Endothelial cell of umbilical vein (primary cell): ENCODE measurements around the gene EVI2A. TPM values are rescaled to one million over a fixed set of nuclear protein-coding genes. Genes with fewer than 3 reads are reported as not detected.

Experiments
- BruUV-seq: library from RNA; stranded (reverse); fragments of 400-500 nt; replicated peaks from 2 replicates; lab custom pipeline; 2021; lab: Mats Ljungman, UMichigan
- CTCF ChIA-PET: fragments of 300-600, 350-600 bp; sonication (Branson Sonifier 250); formaldehyde crosslinking; loops from one replicate; lab custom pipeline; 2021; ENCODE audit warnings: antibody characterized with exemption, inconsistent platforms; lab: Charles Lee
- POLR2A ChIA-PET: fragments of 300-600, 350-600 bp; sonication (Branson Sonifier 250); formaldehyde crosslinking; loops from one replicate; lab custom pipeline; 2021; ENCODE audit warnings: antibody characterized with exemption, inconsistent platforms; lab: Charles Lee
- DNase-seq: peaks from one replicate; pipeline ENCODE4 v3.0.0-alpha.2; 2011; ENCODE audit warnings: low read depth, low spot score
- FAIRE-seq: peaks from 2 replicates; lab custom pipeline; 2011; peaks lifted over from hg19 to GRCh38; lab: Jason Lieb, UNC
- H2AFZ ChIP-seq: 2 replicates; pipeline ENCODE4 v1.6.0; 2012; ENCODE audit warnings: low read depth, low read length, control low read depth, inconsistent platforms
- H3K27ac ChIP-seq: 2 replicates; pipeline ENCODE4 v1.5.1; 2011; ENCODE audit warnings: low read depth, mild to moderate bottlenecking, control low read depth, low read length, moderate library complexity; ENCODE audit not compliant: insufficient read depth
- H3K27me3 ChIP-seq, 2 experiments: 2 replicates each; pipeline versions ENCODE4 v1.6.0 to v1.6.1; 2011; ENCODE audit warnings: low read length in 2 of 2, mixed read lengths in 1 of 2; ENCODE audit not compliant: control insufficient read depth in 2 of 2, insufficient read depth in 2 of 2
- H3K36me3 ChIP-seq, 2 experiments: 2 replicates in 1 of 2; 3 replicates in 1 of 2; pipeline ENCODE4 v1.5.1; 2011; ENCODE audit warnings: low read length in 2 of 2, mild to moderate bottlenecking in 1 of 2, moderate library complexity in 1 of 2; ENCODE audit not compliant: control insufficient read depth in 2 of 2, insufficient read depth in 2 of 2; ENCODE audit errors: extremely low read depth in 1 of 2
- H3K4me1 ChIP-seq: 3 replicates; pipeline ENCODE4 v1.5.1; 2011; ENCODE audit warnings: mild to moderate bottlenecking, low read length; ENCODE audit not compliant: control insufficient read depth, insufficient read depth; ENCODE audit errors: extremely low read depth
- H3K4me2 ChIP-seq: 2 replicates; pipeline ENCODE4 v1.6.1; 2011; ENCODE audit warnings: low read length, control low read depth, mixed read lengths; ENCODE audit not compliant: insufficient read depth
- H3K4me3 ChIP-seq, 3 experiments: fragments of 200-600 bp in 1 of 3; sonication (generic), shearing (Covaris generic) in 1 of 3; replicated peaks in 1 of 3; 2 replicates each; pipeline ENCODE4 v1.5.1; 2011 to 2016; ENCODE audit warnings: control low read depth in 3 of 3, low read length in 3 of 3, mild to moderate bottlenecking in 2 of 3, inconsistent platforms in 1 of 3, low read depth in 1 of 3, moderate library complexity in 1 of 3; ENCODE audit not compliant: insufficient read depth in 1 of 3
- H3K79me2 ChIP-seq: 2 replicates; pipeline ENCODE4 v1.6.0; 2012; ENCODE audit warnings: low read length, inconsistent platforms; ENCODE audit not compliant: control insufficient read depth, insufficient read depth
- H3K9ac ChIP-seq: replicated peaks from 2 replicates; pipeline ENCODE3; 2011; ENCODE audit warnings: low read length, control low read depth; ENCODE audit not compliant: insufficient read depth; ENCODE audit errors: extremely low read depth
- H3K9me1 ChIP-seq: replicated peaks from 3 replicates; pipeline ENCODE4 v1.6.0; 2011; ENCODE audit warnings: mild to moderate bottlenecking, low read length; ENCODE audit not compliant: control insufficient read depth, insufficient read depth; ENCODE audit errors: extremely low read depth
- H3K9me3 ChIP-seq: replicated peaks from 2 replicates; pipeline ENCODE4 v1.5.1; 2012; ENCODE audit warnings: low read length, inconsistent platforms; ENCODE audit not compliant: control insufficient read depth, insufficient read depth
- H4K20me1 ChIP-seq: replicated peaks from 2 replicates; pipeline ENCODE3; 2011; ENCODE audit warnings: mild to moderate bottlenecking, low read length; ENCODE audit not compliant: control insufficient read depth, insufficient read depth; ENCODE audit errors: extremely low read depth
- CTCF ChIP-seq, 2 donors: IDR thresholded peaks; 1 replicate in 1 of 2; 2 replicates in 1 of 2; pipeline ENCODE4 v1.5.1; 2011; ENCODE audit warnings: low read length in 2 of 2, mild to moderate bottlenecking in 2 of 2, moderate library complexity in 2 of 2, control low read depth in 1 of 2, inconsistent platforms in 1 of 2, low read depth in 1 of 2; ENCODE audit not compliant: insufficient read depth in 1 of 2; ENCODE audit errors: extremely low read depth in 1 of 2
- EZH2 ChIP-seq: IDR thresholded peaks from 2 replicates; pipeline ENCODE4 v1.6.1; 2012; ENCODE audit warnings: borderline replicate concordance, low read depth, mild to moderate bottlenecking, moderate library complexity, low read length, inconsistent platforms; ENCODE audit not compliant: severe bottlenecking
- FOS ChIP-seq: IDR thresholded peaks from 2 replicates; pipeline ENCODE4 v1.6.1; 2011; ENCODE audit warnings: mild to moderate bottlenecking, low read length, moderate library complexity, borderline replicate concordance; ENCODE audit not compliant: insufficient read depth
- GATA2 ChIP-seq: IDR thresholded peaks from 2 replicates; pipeline ENCODE4 v1.7.0; 2011; ENCODE audit warnings: low read depth, mild to moderate bottlenecking, moderate library complexity, mixed read lengths, low read length; ENCODE audit not compliant: insufficient read length, insufficient read depth
- JUN ChIP-seq: IDR thresholded peaks from 2 replicates; pipeline ENCODE4 v1.6.1; 2011; ENCODE audit warnings: borderline replicate concordance, low read depth; ENCODE audit not compliant: insufficient read length, insufficient read depth
- MAX ChIP-seq: IDR thresholded peaks from 2 replicates; pipeline ENCODE4 v1.6.1; 2011; ENCODE audit not compliant: insufficient read depth, insufficient read length
- MYC ChIP-seq: IDR thresholded peaks from one replicate; pipeline ENCODE4 v1.6.1; 2011; ENCODE audit warnings: mild to moderate bottlenecking, low read depth, low read length
- POLR2A ChIP-seq: IDR thresholded peaks from 2 replicates; pipeline ENCODE4 v1.6.1; 2012; ENCODE audit warnings: low read depth, mild to moderate bottlenecking, control low read depth, low read length
- POLR2AphosphoS5 ChIP-seq: IDR thresholded peaks from 2 replicates; pipeline ENCODE4 v1.6.1; 2012; ENCODE audit warnings: low read depth, mild to moderate bottlenecking, control low read depth, low read length, moderate library complexity; ENCODE audit not compliant: insufficient read depth
- dilution Hi-C: fragments of 300-500 bp; cut with MboI; formaldehyde crosslinking; loops from one replicate; pipeline ENCODE4 v1.15.0; 2019; ENCODE audit warnings: low sequenced_read_pairs; ENCODE audit not compliant: extremely low pct_ligation_motif_present
- intact Hi-C: fragments of 100-400 bp; cut with micrococcal nuclease; formaldehyde crosslinking; loops from one replicate; pipeline ENCODE4 v1.10.0; 2022
- polyA plus RNA-seq, 4 experiments: library from polyadenylated mRNA; depleted of rRNA in 3 of 4; stranded (reverse) in 3 of 4; unstranded in 1 of 4; fragments of >200 nt; gene quantifications; 2 replicates each; pipeline versions ENCODE4 v1.2.1 to v1.2.3, GENCODE V29; 2011 to 2012; ENCODE audit warnings: missing spikeins in 1 of 4
- total RNA-seq: library from RNA; stranded (reverse); gene quantifications from 2 replicates; pipeline ENCODE4 v1.2.3, GENCODE V29; 2021

EVI2A gene
- total and polyA plus RNA-seq, 2 donors (not counting 3 experiments of a cell fraction or from before 2014, with no cell fraction given), result 0.07 to 0.22 TPM

DNA sequence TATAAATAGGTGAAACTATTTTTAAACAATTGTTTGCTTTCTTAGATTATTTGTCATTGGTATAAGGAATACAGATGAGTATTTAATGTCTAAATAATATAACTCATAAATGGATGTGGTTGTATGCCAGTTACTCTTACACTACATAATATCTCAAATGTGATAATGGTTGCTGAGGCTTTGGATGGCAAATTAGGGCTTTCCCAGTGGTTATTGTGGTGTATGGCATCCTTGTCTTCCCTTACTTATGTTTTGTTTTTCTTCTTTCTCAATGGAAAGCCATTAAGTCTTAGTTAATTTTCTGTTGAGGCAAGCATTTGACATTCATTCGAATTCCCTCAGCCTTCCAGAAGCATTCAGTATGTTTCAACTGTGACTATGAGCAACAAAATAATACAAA is 34.8 kb downstream of the EVI2A start:
- no peaks in the 10 kb centered on the region for H3K9me3 ChIP-seq
- POLR2A ChIA-PET, result no interaction called here
- no peak overlapping the region for H3K4me3 ChIP-seq

More for the DNA sequence above, 34.8 kb downstream of the EVI2A start:
- DNase-seq, result no peak
- CTCF ChIA-PET, result no interaction called here
- Histone ChIP-seq H3K27me3 (no peaks in the 10 kb centered on the region), H3K9me1 (no peaks in the 10 kb centered on the region), H4K20me1 (no peaks in the 10 kb centered on the region), H2AFZ (no peak overlapping the region), H3K4me2 (no peak overlapping the region), H3K9ac (no peak overlapping the region), H3K4me1 (no peaks in the 10 kb centered on the region), H3K27ac (no peak overlapping the region), H3K79me2 (no peaks in the 10 kb centered on the region), H3K36me3 (no peaks in the 10 kb centered on the region)
- intact Hi-C loops, result no loop called here
- dilution Hi-C loops, result no loop called here
- no TSS peak for BruUV-seq
- FAIRE-seq, result no peak
- TF ChIP-seq CTCF (IDR thresholded peaks at IDR 0.05; ENCODE audit: extremely low read depth in 1 of 2, insufficient read depth in 1 of 2, low read depth in 1 of 2, low read length in 2 of 2) (no peak), GATA2 (no peak), MAX (no peak), JUN (no peak), FOS (no peak), MYC (no peak), EZH2 (no peak), POLR2AphosphoS5 (no peak), POLR2A (no peak)
